ENCODE data around the gene LETM1. TPM values are rescaled to one million over a fixed set of nuclear protein-coding genes. Genes with fewer than 3 reads are reported as not detected.

The LETM1 gene
- total and polyA plus RNA-seq, 2 experiments from 2014 or later, result 23.3 to 68.9 TPM

- 0 out of 2 replicates have a peak, but pooled peaks cover 6% of the 10 kb centered on the region for H3F3A ChIP-seq (replicated peaks; ENCODE audit: low read depth)
- peaks cover 2% of the 10 kb centered on the region; the same call in 1 of the 2 replicates for H3K36me3 ChIP-seq (ENCODE audit: insufficient read depth)
- peaks cover 5% of the 10 kb centered on the region; the same call in 1 of the 2 replicates for H4K20me1 ChIP-seq (replicated peaks; ENCODE audit: insufficient read depth)
- no peaks in the 10 kb centered on the region for H3K4me1 ChIP-seq (ENCODE audit: insufficient read depth)
- no peaks in the 10 kb centered on the region for H3K9me3 Mint-ChIP-seq
- no peaks in the 10 kb centered on the region for H3K9me2 ChIP-seq (ENCODE audit: insufficient read depth)
- no peak overlapping the region for H3K27ac Mint-ChIP-seq
- no peaks in the 10 kb centered on the region for H3K27me3 ChIP-seq (ENCODE audit: insufficient read depth)
- no peaks in the 10 kb centered on the region for H3K79me2 ChIP-seq (replicated peaks; ENCODE audit: insufficient read depth)
- H3K27ac ChIP-seq (ENCODE audit: low read depth), result no peak overlapping the region
- H3K4me1 Mint-ChIP-seq, result peaks cover 2% of the 10 kb centered on the region; the same call in 2 of the 3 replicates
- no peak overlapping the region for H3K4me2 ChIP-seq
- H3K4me3 Mint-ChIP-seq, result no peak overlapping the region
- ATAC-seq (no peak), DNase-seq (ENCODE audit: low spot score) (no peak)
- H3K4me3 ChIP-seq, result no peak overlapping the region
- TF ChIP-seq JUNB (IDR thresholded peaks at IDR 0.05; ENCODE audit: unreplicated experiment), result no peak
- peaks cover 7% of the 10 kb centered on the region for H3K27me3 Mint-ChIP-seq (ENCODE audit: insufficient read depth, low read depth, poor library complexity)
- H2AFZ ChIP-seq, result no peak overlapping the region
- peaks cover 21% of the 10 kb centered on the region for H3K36me3 Mint-ChIP-seq (ENCODE audit: low read depth)
Observed at GRCh38 chr4:1813231-1813630, 42.7 kb downstream of the LETM1 start.

- no peak overlapping the region for H3K4me3 Mint-ChIP-seq
- Histone ChIP-seq H3K27ac (ENCODE audit: low read depth) (no peak overlapping the region), H3F3A (replicated peaks; ENCODE audit: low read depth) (0 out of 2 replicates have a peak, but pooled peaks cover 6% of the 10 kb centered on the region), H3K4me2 (no peak overlapping the region), H3K9me2 (ENCODE audit: insufficient read depth) (no peaks in the 10 kb centered on the region), H3K27me3 (ENCODE audit: insufficient read depth) (no peaks in the 10 kb centered on the region), H3K79me2 (replicated peaks; ENCODE audit: insufficient read depth) (no peaks in the 10 kb centered on the region), H3K36me3 (ENCODE audit: insufficient read depth) (no peaks in the 10 kb centered on the region; the same call in 1 of the 2 replicates), H3K4me3 (no peak overlapping the region), H3K4me1 (ENCODE audit: insufficient read depth) (no peaks in the 10 kb centered on the region), H4K20me1 (replicated peaks; ENCODE audit: insufficient read depth) (peaks cover 5% of the 10 kb centered on the region; the same call in 1 of the 2 replicates), H2AFZ (no peak overlapping the region)
- H3K9me3 Mint-ChIP-seq, result no peaks in the 10 kb centered on the region
- H3K36me3 Mint-ChIP-seq (ENCODE audit: low read depth), result peaks cover 20% of the 10 kb centered on the region
- peaks cover 2% of the 10 kb centered on the region; the same call in 2 of the 3 replicates for H3K4me1 Mint-ChIP-seq
- H3K27me3 Mint-ChIP-seq (ENCODE audit: insufficient read depth, low read depth, poor library complexity), result peaks cover 7% of the 10 kb centered on the region
- ATAC-seq (no peak), DNase-seq (ENCODE audit: low spot score) (no peak)
- no peak overlapping the region for H3K27ac Mint-ChIP-seq
- TF ChIP-seq REST (IDR thresholded peaks at IDR 0.05; ENCODE audit: unreplicated experiment) (no peak), STAT1 (IDR thresholded peaks at IDR 0.05; ENCODE audit: unreplicated experiment) (no peak), EZH2phosphoT487 (IDR thresholded peaks at IDR 0.05; ENCODE audit: unreplicated experiment) (no peak)
Observed at GRCh38 chr4:1812720-1813119, 43.2 kb downstream of the LETM1 start.

GRCh38 chr4:1810765-1811164 lies 45.2 kb downstream of the LETM1 start:
- H3K4me1 Mint-ChIP-seq, result peaks cover 2% of the 10 kb centered on the region; the same call in 1 of the 3 replicates
- Histone ChIP-seq H3K9me2 (ENCODE audit: insufficient read depth) (no peaks in the 10 kb centered on the region), H3K36me3 (ENCODE audit: insufficient read depth) (no peaks in the 10 kb centered on the region), H3F3A (replicated peaks; ENCODE audit: low read depth) (0 out of 2 replicates have a peak, but pooled peaks cover 6% of the 10 kb centered on the region), H3K4me1 (ENCODE audit: insufficient read depth) (no peaks in the 10 kb centered on the region), H4K20me1 (replicated peaks; ENCODE audit: insufficient read depth) (no peaks in the 10 kb centered on the region), H3K79me2 (replicated peaks; ENCODE audit: insufficient read depth) (no peaks in the 10 kb centered on the region), H3K4me2 (no peak overlapping the region), H3K27me3 (ENCODE audit: insufficient read depth) (no peaks in the 10 kb centered on the region), H2AFZ (no peak overlapping the region), H3K4me3 (no peak overlapping the region), H3K27ac (ENCODE audit: low read depth) (no peak overlapping the region)
- peaks cover 4% of the 10 kb centered on the region for H3K27me3 Mint-ChIP-seq (ENCODE audit: insufficient read depth, low read depth, poor library complexity)
- ATAC-seq (no peak), DNase-seq (ENCODE audit: low spot score) (no peak)
- peaks cover 12% of the 10 kb centered on the region; the same call in 2 of the 3 replicates for H3K36me3 Mint-ChIP-seq (ENCODE audit: low read depth)
- no peaks in the 10 kb centered on the region for H3K9me3 Mint-ChIP-seq
- no peak overlapping the region for H3K4me3 Mint-ChIP-seq
- no peak overlapping the region for H3K27ac Mint-ChIP-seq
- TF ChIP-seq ZNF114 (CRISPR knock-in tag; IDR thresholded peaks at IDR 0.05) (no peak), CTCF (conservative IDR thresholded peaks at IDR 0.05; ENCODE audit: low read depth in 2 of 2) (no peak), NANOG (IDR thresholded peaks at IDR 0.05; ENCODE audit: borderline replicate concordance) (no peak), POLR2AphosphoS5 (IDR thresholded peaks at IDR 0.05; ENCODE audit: low read depth) (no peak), CREB1 (CRISPR knock-in tag; IDR thresholded peaks at IDR 0.05; ENCODE audit: low read depth) (no peak), JUNB (IDR thresholded peaks at IDR 0.05; ENCODE audit: unreplicated experiment) (no peak), REST (IDR thresholded peaks at IDR 0.05; ENCODE audit: unreplicated experiment) (no peak)

All from GM23338 (cell line).